NCI-H187 treated with DMSO at 0.1 percent for 48 hours (cell line): Measurements from ENCODE around the gene SPTAN1.

Experiments
- DNase-seq: peaks from one replicate; lab custom pipeline; 2025; lab: John Stamatoyannopoulos, UW

Gene SPTAN1

DNA sequence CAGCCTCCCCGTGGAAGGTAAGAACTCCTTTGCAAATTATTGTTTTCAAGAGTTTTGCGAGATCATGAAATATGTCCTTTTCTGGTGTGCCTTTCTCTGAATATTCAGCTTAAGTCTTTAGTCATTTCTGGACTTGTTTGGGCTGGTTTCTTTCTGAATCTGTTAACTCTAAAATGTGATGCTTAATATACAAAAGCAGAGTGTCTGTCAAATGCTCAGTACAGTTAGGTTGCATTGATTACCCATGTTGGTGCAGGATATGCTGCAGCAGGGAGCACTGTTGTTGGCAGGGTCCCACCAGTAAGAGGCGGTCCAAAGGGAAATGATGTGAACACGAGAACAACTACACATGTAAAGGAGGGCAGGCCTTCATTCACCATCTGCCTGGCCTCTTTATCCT, 47.7 kb downstream of the SPTAN1 start:
- no peak for DNase-seq

DNA sequence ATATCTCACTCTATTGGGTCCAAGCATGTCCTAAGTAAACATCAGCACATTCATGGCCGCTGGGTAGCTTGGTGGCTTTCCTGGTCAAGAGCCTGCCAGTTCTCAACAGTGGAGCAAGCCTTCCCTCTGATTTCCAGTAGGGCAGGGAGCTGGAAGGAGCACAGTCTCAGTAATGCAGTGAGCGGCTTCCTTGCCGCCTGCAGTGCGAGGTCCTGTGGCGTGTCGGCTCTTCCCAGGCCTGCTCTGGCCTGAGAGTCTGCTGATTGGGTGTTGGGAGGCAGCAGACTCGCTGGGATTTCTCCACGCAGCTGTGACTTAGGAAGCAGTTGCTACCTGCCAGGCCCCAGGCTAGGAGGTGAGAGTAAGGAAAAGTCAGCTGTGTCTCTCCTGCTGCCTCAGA, 51.3 kb downstream of the SPTAN1 start:
- no peak for DNase-seq

DNA sequence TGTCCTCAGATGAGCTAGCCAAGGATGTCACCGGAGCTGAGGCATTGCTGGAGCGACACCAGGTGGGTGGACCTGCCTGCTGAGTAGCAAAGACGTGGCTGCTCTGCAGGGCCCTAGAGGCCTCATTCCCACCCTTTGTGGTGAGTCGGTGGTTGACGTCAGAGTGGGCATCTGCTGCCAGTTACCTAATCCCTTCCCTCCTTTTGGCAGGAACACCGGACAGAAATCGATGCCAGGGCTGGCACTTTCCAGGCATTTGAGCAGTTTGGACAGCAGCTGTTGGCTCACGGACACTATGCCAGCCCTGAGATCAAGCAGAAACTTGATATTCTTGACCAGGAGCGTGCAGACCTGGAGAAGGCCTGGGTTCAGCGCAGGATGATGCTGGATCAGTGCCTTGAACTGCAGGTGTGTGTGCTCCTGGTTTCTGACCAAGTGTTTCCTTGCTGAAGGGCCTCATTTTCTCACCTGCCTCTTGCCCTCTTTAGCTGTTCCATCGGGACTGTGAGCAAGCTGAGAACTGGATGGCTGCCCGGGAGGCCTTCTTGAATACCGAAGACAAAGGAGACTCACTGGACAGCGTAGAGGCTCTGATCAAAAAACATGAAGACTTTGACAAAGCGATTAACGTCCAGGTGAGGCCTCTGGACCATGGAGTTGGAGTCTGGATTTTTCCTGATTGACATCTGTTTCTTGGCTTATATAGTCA, 55.4 kb downstream of the SPTAN1 start:
- DNase-seq: no peak

DNA sequence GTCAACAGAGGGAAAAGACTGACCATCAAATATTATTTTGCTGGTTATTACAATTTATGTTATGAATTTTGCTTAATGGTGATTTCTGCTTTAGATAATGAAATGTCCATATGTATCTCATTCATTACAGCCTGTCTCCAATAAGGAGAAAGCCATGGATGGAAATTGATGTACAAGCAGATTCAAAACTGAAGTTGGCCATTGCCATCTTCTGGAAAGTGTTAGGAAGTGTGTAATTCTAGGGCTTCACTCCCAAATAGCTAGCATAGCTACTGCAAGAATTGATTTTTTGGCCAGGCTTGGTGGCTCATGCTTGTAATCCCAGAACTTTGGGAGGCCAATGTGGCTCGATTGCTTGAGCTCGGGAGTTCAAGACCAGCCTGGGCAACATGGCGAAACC, 58.5 kb downstream of the SPTAN1 start:
- no peak for DNase-seq

DNA sequence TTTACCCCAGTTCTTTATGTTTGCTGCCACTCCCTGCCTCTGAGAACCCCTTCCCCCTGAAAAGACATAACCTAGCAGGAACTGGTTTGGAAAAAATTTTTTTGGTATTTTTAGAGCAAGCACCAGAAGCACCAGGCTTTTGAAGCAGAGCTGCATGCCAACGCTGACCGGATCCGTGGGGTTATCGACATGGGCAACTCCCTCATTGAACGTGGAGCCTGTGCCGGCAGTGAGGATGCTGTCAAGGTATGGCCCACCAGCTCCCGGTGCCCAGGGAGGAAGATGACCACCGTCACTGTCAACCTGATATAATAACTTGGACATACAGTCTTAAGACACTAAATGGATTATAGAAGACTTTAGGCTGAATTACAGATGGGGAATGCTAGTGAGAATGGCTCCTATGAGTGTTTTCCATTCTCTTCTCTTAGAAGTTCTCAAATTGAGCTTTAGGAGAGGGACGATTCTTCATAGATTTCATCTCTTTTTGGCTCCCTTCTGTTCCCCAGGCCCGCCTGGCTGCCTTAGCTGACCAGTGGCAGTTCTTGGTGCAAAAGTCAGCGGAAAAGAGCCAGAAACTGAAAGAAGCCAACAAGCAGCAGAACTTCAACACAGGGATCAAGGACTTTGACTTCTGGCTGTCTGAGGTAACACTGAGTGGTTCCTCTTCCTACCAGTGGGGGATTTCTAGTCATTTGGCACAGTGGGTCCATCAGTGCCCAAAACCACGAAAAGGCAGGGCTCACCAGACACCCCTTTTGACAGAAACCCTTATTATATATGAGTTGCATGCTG, 59.4 kb downstream of the SPTAN1 start:
- no peak for DNase-seq

DNA sequence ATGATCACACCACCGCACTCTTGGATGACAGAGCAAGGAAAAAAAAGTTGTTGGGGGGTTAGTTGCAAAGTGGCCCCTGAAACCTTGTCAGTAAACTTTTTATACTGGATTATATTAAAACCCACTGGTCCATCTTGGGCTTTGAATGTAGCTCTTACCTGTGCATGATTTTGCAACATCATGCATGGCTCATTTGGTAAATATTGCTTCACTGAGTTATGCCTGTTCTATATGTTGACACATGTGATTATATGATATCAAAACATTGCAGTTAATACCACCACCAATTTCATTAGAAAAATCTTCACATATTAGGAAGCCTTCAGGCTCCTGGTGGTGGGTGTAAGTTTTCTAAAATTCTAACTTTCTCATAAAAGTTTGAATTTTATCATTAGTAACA, 62.3 kb downstream of the SPTAN1 start:
- no peak for DNase-seq

DNA sequence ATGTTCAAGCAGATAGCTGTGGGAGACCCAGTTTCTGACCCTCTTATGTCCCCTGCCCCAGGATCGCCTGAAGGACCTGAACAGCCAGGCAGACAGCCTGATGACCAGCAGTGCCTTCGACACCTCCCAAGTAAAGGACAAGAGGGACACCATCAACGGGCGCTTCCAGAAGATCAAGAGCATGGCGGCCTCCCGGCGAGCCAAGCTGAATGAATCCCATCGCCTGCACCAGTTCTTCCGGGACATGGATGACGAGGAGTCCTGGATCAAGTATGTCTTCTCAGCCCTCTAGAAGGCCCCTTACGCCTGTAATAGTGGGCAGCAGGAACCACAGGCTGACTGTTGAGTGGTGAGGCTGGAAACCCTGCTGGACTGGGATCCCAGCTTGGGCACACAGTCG, 63.2 kb downstream of the SPTAN1 start:
- DNase-seq: no peak

DNA sequence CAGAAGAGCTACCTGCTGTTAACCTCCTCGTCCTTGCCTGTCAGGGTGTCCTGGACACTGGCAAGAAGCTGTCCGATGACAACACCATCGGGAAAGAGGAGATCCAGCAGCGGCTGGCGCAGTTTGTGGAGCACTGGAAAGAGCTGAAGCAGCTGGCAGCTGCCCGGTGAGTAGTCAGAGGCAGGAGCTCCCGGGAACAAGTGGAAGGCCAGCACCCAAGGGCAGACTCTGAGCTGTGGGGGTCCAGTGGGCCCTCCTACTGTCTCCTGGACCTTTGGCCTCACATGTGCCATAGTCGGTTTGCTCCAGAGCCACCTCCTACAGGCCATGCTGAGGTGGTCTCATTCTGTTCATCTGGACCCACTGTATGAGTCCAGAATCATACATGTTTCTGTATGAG, 65.6 kb downstream of the SPTAN1 start:
- no peak for DNase-seq

DNA sequence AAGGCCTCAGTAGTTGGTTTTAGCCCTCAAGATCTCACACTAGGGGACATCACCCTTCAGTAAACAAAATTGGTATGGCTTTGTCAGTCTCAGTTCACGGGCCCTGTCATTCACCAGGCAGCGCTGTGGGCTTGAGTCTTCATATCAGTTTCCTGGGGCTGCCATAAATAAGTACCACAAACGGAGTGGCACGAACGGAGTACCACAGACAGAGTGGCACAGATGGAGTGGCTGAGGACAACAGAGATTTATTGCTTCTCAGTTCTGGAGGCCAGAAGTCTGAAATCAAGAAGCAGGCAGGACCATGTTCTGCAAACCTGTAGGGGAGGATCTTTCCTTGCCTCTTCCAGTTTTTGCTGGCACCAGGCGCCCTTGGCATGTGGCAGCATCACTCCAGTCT, 66.7 kb downstream of the SPTAN1 start:
- no peak for DNase-seq

DNA sequence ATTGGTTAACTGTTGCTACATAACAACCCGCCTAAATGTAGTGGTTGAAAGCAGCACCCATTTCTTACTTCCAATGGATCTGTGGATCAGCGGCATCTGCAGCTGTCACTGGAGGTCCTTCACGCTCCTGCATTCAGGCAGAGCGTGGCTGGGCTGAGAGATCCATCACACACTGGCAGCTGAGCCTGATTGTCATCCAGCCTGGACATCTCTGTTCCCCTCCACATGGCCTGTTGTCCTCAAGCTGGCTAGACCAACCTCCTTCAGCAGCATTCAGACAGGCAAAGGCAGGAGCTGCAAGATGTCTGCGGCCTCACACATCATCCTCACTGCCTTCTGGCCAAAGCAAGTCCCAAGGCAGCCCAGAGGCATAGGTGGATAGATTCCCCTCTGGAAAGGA, 67.4 kb downstream of the SPTAN1 start:
- no peak for DNase-seq

DNA sequence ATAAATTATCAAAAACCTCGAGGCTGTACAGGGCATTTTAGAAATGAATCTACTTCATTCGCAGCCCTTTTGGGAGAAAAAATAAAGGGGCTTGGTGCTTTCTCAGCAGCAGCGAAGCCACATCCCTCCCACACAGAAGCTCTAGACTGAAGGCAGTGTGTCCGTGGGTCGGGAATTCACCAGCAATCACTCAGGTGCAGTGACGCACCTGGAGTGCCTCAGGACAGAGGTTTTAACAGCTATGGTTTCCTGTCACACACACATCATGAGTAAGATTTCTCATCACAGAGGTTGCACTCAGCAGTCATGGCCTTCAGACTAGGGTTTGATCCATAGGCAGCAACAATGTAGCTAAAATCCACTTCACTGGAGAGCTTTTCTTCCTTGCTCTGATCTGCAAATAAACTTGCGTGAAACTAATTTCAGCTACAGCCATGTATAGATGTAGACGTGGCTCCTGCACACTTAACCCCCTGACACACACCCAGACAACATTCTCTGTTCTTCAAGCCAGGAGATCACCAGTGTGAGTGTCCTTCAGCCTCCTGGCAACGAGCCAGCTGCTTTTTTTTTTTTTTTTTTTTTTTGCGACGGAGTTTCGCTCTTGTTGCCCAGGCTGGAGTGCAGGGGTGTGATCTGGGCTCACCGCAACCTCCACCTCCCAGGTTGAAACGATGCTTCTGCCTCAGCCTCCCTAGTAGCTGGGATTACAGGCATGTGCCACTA, 69.5 kb downstream of the SPTAN1 start:
- DNase-seq: no peak

DNA sequence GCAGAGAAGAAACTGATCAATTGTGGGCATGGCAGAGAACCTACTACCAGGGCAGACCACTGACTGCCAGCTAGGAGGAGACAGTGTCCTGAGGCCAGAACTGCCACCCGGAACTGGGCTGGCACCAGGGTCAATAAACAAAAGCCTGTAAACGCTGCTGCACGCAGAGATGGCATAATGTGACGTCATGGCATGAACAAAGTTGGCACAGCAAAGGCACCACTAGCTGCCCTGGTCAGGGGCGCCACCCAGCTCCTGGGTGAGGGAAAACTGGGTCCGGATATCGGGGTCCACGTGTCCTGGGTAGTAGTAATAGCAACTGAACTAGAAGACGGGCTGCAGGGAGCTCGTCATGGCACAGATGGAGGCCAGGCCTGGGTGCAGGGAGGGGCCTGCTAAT, 72.2 kb downstream of the SPTAN1 start:
- no peak for DNase-seq

DNA sequence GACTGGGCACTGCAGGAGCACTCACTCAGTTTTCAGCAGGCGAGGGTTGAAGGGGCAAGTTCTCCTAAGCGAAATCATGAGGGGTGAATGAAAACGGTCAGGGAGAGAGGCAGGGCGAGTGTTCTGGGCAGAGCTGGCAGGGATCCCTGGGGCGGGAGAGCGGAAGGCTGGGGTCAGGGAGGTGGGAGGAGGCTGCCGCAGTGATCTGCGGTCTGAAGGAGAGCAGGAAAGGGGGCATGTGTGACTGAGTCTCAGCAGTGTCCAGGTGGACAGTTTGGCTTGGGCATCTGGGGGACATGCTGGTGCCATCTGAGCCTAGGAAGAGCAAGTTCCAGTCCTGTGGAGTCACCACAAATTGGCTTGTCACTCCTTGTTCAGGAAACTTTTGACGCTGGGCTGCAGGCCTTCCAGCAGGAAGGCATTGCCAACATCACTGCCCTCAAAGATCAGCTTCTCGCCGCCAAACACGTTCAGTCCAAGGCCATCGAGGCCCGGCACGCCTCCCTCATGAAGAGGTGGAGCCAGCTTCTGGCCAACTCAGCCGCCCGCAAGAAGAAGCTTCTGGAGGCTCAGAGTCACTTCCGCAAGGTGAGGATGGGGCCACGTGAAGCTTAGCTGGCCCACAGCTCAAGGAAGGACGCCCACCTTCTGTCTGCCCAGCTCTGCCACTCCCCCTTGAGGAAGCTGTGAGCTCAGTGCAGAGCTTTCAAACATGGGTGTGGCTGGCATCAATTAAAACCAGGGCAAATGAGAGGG, 73.2 kb downstream of the SPTAN1 start:
- DNase-seq: no peak

DNA sequence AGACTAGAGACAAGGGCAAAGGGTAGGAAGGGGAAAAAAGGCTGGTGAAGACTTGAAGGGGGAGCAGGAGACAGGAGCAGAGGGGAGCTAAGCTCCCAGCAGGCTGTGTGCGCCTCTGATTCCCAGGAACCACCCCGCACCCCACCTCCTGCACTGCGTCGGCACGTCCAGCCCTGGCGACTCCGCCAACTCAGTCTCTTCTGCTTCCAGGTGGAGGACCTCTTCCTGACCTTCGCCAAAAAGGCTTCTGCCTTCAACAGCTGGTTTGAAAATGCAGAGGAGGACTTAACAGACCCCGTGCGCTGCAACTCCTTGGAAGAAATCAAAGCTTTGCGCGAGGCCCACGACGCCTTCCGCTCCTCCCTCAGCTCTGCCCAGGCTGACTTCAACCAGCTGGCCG, 73.8 kb downstream of the SPTAN1 start:
- DNase-seq: no peak

DNA sequence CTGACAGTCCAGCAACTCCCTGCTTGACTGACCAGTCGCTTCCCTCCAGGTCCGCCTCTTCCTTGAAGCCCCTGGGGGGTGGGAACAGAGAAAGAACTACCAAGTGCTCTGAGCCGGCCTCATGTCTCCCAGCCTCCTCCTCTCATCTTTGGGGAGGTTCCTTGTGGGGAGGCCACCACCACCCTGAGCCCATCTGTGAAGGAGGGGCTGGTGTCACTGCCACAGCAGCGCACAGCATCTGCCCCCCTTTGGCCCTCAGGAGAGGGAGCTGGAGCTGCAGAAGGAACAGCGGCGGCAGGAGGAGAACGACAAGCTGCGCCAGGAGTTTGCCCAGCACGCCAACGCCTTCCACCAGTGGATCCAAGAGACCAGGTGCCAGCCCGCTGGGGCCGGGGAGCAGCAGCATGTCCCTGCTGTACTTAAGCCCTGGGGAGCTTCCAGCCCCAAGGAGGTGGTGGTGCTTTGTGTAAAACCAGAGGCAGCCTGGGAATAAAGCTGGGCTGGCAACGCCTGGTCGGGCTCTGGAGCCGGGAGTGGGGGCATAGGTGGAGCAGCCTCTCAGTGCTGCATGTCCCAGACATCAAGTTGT, 74.8 kb downstream of the SPTAN1 start:
- DNase-seq: no peak

DNA sequence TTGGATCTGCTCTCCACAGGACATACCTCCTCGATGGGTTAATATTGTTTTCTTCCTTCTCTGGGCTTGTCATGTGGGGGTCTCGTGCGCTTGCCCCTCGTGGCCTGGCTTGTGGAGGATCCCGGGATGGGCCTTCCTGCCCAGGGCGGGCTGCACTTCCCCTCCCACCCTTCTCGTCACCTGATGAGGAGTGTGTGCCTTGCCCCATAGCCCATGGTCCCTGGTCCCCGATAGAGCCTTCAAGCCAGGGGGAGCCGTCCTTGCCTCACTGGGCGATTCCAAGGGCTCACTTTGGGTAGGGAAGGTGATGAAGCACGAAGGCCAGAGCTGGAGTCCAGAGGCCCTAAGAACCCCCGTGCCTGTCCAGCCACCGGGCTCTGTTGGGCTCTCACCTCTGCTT, 75.5 kb downstream of the SPTAN1 start:
- DNase-seq: no peak

DNA sequence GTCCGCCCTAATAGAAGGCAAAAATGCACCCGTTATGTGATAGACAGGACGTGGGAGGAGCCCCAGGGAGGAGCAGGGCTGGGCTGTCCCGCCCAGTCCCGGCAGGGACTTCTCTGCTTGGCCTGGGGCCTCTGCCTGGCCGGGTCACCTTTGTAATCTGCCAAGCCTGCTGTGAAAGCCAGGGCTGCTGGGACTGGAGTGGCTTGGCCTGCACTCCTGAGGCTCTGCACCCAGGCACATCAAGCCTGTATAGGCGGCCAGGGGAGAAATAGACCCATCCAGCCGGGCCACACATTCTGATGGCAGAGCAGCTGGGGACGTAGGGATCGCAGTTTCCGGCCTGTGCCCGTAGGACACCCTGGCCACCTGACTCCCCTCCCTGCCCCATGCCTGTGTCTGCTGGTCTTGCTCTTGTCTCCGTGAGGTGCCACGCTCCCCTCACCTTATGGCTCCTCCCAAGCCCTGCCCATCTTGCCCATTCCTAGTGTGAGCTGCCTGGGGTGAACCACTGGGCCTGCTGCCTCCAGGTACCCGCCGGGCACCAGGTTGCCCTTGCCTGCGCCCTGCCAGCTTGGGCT, 76.2 kb downstream of the SPTAN1 start:
- no peak for DNase-seq

DNA sequence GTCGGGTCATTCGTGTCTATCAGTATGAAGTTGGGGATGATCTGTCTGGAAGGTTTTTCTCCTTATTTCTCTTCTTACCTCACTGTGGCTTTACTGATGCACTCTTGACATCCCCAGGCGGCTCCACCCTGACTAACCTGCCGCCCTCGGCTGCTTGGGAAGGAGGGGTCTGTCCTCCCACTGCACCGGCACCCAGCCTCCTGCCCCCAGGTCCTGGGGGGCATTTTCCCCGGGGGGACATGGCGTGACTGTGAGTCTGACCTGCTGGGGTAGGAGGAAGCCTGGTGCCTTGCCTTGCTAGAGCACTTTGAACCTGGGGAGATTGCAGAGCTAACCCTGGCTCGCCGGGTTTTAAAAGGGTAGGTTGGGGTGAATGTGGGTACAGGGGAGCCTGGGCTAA, 76.7 kb downstream of the SPTAN1 start:
- DNase-seq: no peak

DNA sequence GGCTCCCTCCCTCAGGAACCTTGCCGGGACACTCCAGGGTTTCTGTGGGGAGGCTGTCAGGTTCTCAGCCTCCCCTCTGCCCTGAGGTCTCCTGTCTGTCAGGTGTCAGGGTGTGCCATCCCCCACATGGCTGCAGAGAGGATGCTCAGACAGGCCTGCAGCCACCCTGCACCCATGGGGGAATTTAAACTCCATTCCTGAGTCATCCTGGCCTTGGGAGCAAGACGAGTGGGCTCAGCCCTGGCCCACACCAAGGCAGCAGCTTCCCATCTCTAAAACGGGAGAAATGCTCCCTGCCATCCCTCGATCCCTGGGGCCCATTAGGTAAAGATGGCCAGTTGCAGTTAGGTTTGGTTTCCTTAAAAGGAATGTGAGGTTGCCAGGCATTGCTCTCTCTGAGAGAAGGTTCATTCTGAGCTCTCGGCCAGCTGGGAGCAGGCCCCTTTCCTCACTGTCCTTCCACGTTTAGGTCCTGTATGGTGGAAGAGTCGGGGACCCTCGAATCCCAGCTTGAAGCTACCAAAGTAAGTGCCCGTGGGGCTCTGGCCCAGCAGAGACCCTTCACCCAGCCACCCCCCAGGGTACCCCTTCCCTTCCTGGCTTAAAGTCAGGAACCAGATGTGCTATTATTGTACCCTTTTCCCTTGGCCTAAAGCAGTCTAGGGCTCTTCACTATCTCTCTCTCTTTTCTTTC, 77.6 kb downstream of the SPTAN1 start:
- no peak for DNase-seq

DNA sequence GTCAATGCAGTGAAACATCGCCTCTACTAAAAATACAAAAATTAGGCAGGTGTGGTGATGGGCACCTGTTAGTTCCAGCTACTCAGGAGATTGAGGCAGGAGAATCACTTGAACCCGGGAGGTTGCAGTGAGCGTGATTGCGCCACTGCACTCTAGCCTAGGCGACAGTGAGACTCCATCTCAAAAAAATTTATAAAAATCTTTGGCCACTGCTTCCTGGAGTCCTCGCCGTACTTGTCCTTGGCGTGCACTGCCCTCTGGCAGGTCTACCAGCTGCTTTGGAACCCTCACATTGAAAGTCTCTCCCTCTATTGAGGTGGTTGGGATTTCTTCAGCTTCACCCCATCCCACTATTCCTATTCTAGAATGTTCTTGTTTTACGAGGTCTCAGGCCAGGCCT, 79.2 kb downstream of the SPTAN1 start:
- DNase-seq: no peak

DNA sequence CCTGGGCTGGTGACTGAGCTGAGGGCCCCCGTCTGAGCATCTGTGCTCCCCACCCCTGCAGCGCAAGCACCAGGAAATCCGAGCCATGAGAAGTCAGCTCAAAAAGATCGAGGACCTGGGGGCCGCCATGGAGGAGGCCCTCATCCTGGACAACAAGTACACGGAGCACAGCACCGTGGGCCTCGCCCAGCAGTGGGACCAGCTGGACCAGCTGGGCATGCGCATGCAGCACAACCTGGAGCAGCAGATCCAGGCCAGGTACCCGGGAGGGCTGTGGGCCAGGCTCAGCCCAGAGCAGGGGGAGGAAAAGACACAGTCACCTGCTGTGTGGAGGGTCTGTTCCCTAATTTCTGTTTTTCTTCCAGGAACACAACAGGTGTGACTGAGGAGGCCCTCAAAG, 79.7 kb downstream of the SPTAN1 start:
- no peak for DNase-seq
